Prostate gland (tissue), 2 donors: Measurements from ENCODE around the gene OR6Q1. TPM values are rescaled to one million over a fixed set of nuclear protein-coding genes. Genes with fewer than 3 reads are reported as not detected.

ENCODE experiments used
- DNase-seq: peaks from one replicate; pipeline ENCODE4 v3.0.0-alpha.2; 2019; ENCODE audit warnings: low spot score
- H3K27ac ChIP-seq, 2 donors: fragments of 200-600 bp; sonication (generic); 2 replicates each; pipeline ENCODE4 v1.5.1; 2017 to 2019
- H3K27me3 ChIP-seq: fragments of 200-600 bp; sonication (generic); replicated peaks from 2 replicates; pipeline ENCODE4 v1.5.1; 2019; ENCODE audit not compliant: insufficient read depth
- H3K36me3 ChIP-seq, 2 donors: fragments of 200-600 bp; sonication (generic); 1 replicate in 1 of 2; 2 replicates in 1 of 2; pipeline versions ENCODE4 v1.5.1 to v1.8.1; 2017 to 2019
- H3K4me1 ChIP-seq: fragments of 200-600 bp; sonication (generic); replicated peaks from 2 replicates; pipeline ENCODE4 v1.5.1; 2019
- H3K4me3 ChIP-seq, 2 donors: fragments of 200-600 bp; sonication (generic); 2 replicates each; pipeline ENCODE4 v1.5.1; 2017 to 2019
- H3K9me3 ChIP-seq: fragments of 200-600 bp; sonication (generic); 2 replicates; pipeline ENCODE4 v1.5.1; 2017
- POLR2A ChIP-seq: fragments of 450-650 bp; IDR thresholded peaks from one replicate; pipeline ENCODE4 v1.6.1; 2016; ENCODE audit warnings: antibody characterized with exemption, mild to moderate bottlenecking
- POLR2AphosphoS5 ChIP-seq: sonication (generic); formaldehyde crosslinking; IDR thresholded peaks from one replicate; pipeline ENCODE4 v1.6.1; 2017; ENCODE audit warnings: antibody characterized with exemption
- WGBS: methylation state at CpG from one replicate; pipeline ENCODE4 v1.1.5; 2018; 5-methylcytosine and 5-hydroxymethylcytosine counted together
- intact Hi-C: fragments of 100-400 bp; cut with DNase I; formaldehyde crosslinking; loops from one replicate; pipeline ENCODE4 v1.14.2; 2022
- total RNA-seq, 2 donors: library from RNA; depleted of rRNA; stranded (reverse); fragments of >200 nt; gene quantifications; one replicate each; pipeline ENCODE4 v1.1.0, GENCODE V29; 2016
- TF ChIP-seq, protein P1 (sequence below), 4 experiments: fragments of 200-600 bp in 2 of 4; fragments of 450-650 bp in 2 of 4; sonication (generic) in 2 of 4; IDR thresholded peaks; 1 replicate in 3 of 4; 2 replicates in 1 of 4; pipeline ENCODE4 v1.5.1; 2016 to 2019; ENCODE audit warnings: antibody characterized with exemption in 4 of 4, mild to moderate bottlenecking in 2 of 4, moderate library complexity in 2 of 4

The OR6Q1 gene
- total RNA-seq, 2 donors from 2014 or later, result not detected

DNA sequence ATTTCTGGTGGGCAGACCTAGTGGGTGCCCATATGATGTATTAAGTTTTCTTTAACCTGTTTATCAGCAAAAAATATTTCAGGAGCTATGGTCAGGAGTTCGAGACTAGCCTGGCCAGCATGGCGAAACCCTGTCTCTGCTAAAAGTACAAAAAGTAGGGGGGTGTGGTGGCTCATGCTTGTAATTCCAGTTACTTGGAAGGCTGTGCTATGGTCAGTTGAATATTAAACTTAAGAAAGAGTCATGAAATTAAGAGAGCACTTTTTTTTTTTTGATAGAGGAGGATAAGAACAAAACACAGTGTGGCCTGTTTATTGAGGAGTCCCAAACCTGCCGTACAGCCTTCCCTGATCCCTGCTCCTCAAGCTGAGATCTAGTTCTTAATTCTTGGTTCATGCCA, 29.8 kb downstream of the OR6Q1 start:
- Histone ChIP-seq H3K9me3 (no peaks in the 10 kb centered on the region), H3K27ac (no peak overlapping the region), H3K27me3 (no peaks in the 10 kb centered on the region), H3K4me3 (no peak overlapping the region), H3K36me3 (no peaks in the 10 kb centered on the region), H3K4me1 (no peaks in the 10 kb centered on the region)
- TF ChIP-seq, protein P1, sequence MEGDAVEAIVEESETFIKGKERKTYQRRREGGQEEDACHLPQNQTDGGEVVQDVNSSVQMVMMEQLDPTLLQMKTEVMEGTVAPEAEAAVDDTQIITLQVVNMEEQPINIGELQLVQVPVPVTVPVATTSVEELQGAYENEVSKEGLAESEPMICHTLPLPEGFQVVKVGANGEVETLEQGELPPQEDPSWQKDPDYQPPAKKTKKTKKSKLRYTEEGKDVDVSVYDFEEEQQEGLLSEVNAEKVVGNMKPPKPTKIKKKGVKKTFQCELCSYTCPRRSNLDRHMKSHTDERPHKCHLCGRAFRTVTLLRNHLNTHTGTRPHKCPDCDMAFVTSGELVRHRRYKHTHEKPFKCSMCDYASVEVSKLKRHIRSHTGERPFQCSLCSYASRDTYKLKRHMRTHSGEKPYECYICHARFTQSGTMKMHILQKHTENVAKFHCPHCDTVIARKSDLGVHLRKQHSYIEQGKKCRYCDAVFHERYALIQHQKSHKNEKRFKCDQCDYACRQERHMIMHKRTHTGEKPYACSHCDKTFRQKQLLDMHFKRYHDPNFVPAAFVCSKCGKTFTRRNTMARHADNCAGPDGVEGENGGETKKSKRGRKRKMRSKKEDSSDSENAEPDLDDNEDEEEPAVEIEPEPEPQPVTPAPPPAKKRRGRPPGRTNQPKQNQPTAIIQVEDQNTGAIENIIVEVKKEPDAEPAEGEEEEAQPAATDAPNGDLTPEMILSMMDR (IDR thresholded peaks at IDR 0.05), result no peak
- no peak for TF ChIP-seq POLR2A
- no peak for TF ChIP-seq POLR2AphosphoS5
- intact Hi-C loops, result no loop called here
- no peak for DNase-seq
- 77% methylated on average over 3 of the region's 3 CpGs for WGBS

DNA sequence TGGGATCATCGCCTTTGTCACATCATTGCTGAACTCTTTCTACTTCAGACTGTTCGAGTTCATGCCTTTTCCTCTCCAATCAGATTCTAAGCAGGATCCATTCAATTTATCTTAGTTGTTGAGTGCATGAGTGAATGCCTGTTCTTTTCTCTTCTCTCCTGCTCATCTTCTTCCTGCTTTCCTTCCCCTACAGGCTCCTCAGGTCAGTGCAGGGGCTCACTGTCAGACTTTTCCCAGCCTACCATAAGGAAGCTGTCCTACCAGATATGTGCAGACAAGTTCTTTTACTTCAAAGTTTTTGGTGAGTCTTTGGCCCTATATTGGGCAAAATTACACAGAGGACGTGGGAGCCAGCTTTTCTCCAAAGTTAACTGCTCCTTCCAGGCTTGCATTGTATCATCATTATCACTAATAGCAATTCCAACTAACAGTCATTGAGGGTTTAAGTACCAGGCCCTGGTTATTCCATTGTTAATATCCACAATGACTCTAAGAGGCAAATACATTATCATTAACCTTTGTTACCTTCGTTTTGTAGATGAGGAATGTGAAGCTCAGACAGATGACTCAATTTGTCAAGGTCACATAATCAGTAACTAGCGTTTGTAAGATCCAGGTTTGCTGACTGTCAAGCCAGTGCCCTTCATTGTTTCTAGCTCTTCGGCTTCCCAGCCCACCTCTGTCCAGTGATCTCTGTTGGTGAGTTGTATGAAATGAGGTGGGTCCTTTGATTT, 30.4 kb downstream of the OR6Q1 start:
- Histone ChIP-seq H3K27me3 (no peaks in the 10 kb centered on the region), H3K36me3 (no peaks in the 10 kb centered on the region), H3K4me3 (no peak overlapping the region), H3K27ac (no peak overlapping the region), H3K9me3 (no peaks in the 10 kb centered on the region), H3K4me1 (no peaks in the 10 kb centered on the region)
- 64% methylated on average over 6 of the region's 6 CpGs for WGBS
- intact Hi-C loops, result no loop called here
- no peak for DNase-seq
- no peak for TF ChIP-seq POLR2A
- TF ChIP-seq, protein P1 (IDR thresholded peaks at IDR 0.05), result no peak
- no peak for TF ChIP-seq POLR2AphosphoS5

DNA sequence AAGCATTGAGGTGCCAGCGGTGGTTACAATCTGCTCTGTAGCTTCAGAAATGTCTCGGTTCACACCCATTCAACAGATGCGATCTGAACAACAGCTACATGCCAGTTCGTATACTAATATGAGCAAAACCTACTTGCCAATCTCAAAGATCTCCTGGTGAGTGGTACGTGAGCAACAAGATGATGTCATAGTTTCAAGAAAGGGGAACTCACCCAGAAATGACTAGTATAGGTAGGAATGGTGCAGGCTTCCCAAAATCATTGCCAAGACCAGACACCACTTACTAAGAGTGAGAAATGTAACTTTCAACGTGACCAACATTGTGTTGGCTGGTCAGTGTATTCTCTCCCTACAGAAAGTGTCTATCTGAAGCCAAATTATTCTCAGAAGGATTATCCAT, 31.1 kb downstream of the OR6Q1 start:
- H3K27ac ChIP-seq, result no peak overlapping the region
- intact Hi-C loops, result no loop called here
- H3K4me3 ChIP-seq, result no peak overlapping the region
- WGBS, result 57% methylated on average over 6 of the region's 6 CpGs
- H3K4me1 ChIP-seq, result no peaks in the 10 kb centered on the region
- H3K27me3 ChIP-seq, result no peaks in the 10 kb centered on the region
- H3K36me3 ChIP-seq, result no peaks in the 10 kb centered on the region
- H3K9me3 ChIP-seq, result no peaks in the 10 kb centered on the region
- TF ChIP-seq POLR2AphosphoS5 (no peak), POLR2A (no peak)
- TF ChIP-seq, protein P1 (IDR thresholded peaks at IDR 0.05), result no peak
- DNase-seq, result no peak

DNA sequence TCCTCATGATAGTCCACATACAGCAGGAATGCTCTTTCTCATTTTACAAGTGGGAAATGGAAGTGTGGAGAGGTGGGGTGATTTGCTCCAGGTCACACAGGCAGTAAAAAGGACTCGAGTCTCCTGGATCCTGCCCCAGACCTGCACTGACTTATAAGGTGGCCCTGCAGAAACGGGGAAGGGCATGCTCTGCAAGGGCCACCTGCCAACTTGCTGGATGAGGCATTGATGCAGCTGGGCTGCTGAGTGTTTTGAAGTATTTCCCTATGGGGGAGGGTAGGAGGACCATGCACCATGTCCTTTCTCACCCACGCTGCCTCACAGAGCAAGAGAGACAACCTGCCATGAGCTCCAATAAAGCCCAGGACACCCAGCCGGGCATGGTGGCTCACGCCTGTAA, 36.9 kb downstream of the OR6Q1 start:
- no peaks in the 10 kb centered on the region for H3K4me1 ChIP-seq
- no peaks in the 10 kb centered on the region for H3K36me3 ChIP-seq
- 57% methylated on average over 5 of the region's 5 CpGs for WGBS
- H3K4me3 ChIP-seq, result no peak overlapping the region
- no peaks in the 10 kb centered on the region for H3K9me3 ChIP-seq
- TF ChIP-seq POLR2A, result no peak
- TF ChIP-seq POLR2AphosphoS5, result no peak
- TF ChIP-seq, protein P1 (IDR thresholded peaks at IDR 0.05), result no peak
- no peak overlapping the region for H3K27ac ChIP-seq
- intact Hi-C loops, result no loop called here
- no peaks in the 10 kb centered on the region for H3K27me3 ChIP-seq
- DNase-seq, result no peak

DNA sequence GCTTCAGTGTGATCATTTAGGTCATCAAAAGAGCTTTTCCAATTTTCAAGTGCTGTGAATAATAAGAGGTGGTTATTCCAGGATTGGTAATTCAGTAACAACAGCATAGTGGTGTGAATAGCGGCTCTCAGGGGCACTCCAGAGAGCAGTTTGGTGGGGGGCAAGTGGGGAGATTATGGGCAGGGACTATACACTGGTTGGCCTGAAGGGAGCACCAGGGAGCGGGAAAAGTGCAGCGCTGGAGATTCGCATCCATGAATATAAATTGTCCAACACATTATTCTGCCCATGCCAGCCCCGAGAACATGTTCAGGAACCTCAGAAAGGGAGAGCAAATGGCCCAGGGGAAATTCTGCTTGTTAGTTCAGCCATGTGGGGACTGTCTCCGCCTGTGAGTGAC, 37.9 kb downstream of the OR6Q1 start:
- H3K36me3 ChIP-seq, result no peaks in the 10 kb centered on the region
- H3K4me3 ChIP-seq, result no peak overlapping the region
- TF ChIP-seq POLR2AphosphoS5, result no peak
- no peak for TF ChIP-seq POLR2A
- TF ChIP-seq, protein P1 (IDR thresholded peaks at IDR 0.05), result no peak
- intact Hi-C loops, result no loop called here
- no peaks in the 10 kb centered on the region for H3K4me1 ChIP-seq
- WGBS, result 77% methylated on average over 6 of the region's 6 CpGs
- H3K27ac ChIP-seq, result no peak overlapping the region
- no peak for DNase-seq
- H3K9me3 ChIP-seq, result no peaks in the 10 kb centered on the region
- no peaks in the 10 kb centered on the region for H3K27me3 ChIP-seq
